Cardiac muscle cell (in vitro differentiated cells and primary cell): ENCODE results near the gene CAPN5. TPM values are rescaled to one million over a fixed set of nuclear protein-coding genes. Genes with fewer than 3 reads are reported as not detected.
A peak's percentile ranks its signal among the peaks of the same experiment; 100 is the strongest.

Experiments used
- DNase-seq, 2 donors: peaks; one replicate each; pipeline versions ENCODE4 v3.0.0 to v3.0.0-alpha.2; 2010 to 2017; ENCODE audit warnings: low read depth in 1 of 2, low spot score in 1 of 2
- H3K27ac ChIP-seq: fragments of 200-600 bp; sonication (generic); 2 replicates; pipeline ENCODE4 v1.5.1; 2016
- H3K27me3 ChIP-seq: fragments of 200-600 bp; sonication (generic); 2 replicates; pipeline ENCODE4 v1.6.0; 2016; ENCODE audit warnings: control low read depth
- H3K36me3 ChIP-seq: fragments of 200-600 bp; sonication (generic); 2 replicates; pipeline ENCODE4 v1.5.1; 2016; ENCODE audit warnings: control low read depth
- H3K4me1 ChIP-seq: fragments of 200-600 bp; sonication (generic); 2 replicates; pipeline ENCODE4 v1.8.1; 2017; ENCODE audit warnings: low read depth, mild to moderate bottlenecking, mixed run types
- H3K4me3 ChIP-seq: fragments of 200-600 bp; sonication (generic); 2 replicates; pipeline ENCODE4 v1.5.1; 2016; ENCODE audit warnings: mild to moderate bottlenecking
- H3K9me3 ChIP-seq: fragments of 200-600 bp; sonication (generic); 2 replicates; pipeline ENCODE4 v1.5.1; 2017; ENCODE audit warnings: low read depth, mild to moderate bottlenecking, control low read depth
- CTCF ChIP-seq: IDR thresholded peaks from 2 replicates; pipeline ENCODE4 v1.5.1; 2012; ENCODE audit warnings: low read depth, mild to moderate bottlenecking, low read length
- polyA plus RNA-seq: library from polyadenylated mRNA; unstranded; fragments of >200 nt; fragmentation: Nextera tagmentation; extraction: Ambion mirVana; gene quantifications from 2 replicates; pipeline ENCODE4 v1.2.1, GENCODE V29; 2016
- total RNA-seq: library from RNA; depleted of rRNA; stranded (reverse); fragments of >200 nt; gene quantifications from 2 replicates; pipeline ENCODE4 v1.2.3, GENCODE V29; 2016

Gene CAPN5
- total and polyA plus RNA-seq, 2 experiments from 2014 or later = 9.8 to 10.0 TPM

DNA sequence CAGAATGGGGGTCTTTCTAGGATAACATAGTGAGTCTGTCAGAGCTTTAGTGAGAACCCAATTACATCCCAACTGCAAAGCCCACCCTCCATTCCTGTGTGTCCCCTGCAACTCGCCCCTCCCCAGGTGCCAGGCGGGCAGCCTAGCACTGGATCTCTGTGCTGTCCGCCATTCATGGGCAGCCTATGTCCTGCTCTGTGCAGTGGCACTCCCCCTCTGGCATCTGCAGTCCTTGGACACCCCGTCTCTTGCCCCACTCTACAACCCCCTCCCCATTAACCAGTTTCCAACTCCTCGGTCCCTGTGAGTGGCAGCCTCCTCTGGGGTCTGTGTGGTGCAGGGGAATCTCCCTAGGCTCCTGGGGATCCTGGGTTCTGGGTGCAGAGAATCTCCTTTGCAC lies 98.3 kb downstream of the CAPN5 start:
- Histone ChIP-seq H3K4me1 (no peaks in the 10 kb centered on the region), H3K36me3 (no peaks in the 10 kb centered on the region), H3K9me3 (no peaks in the 10 kb centered on the region), H3K27ac (no peak overlapping the region), H3K4me3 (no peak overlapping the region), H3K27me3 (no peaks in the 10 kb centered on the region)
- TF ChIP-seq CTCF = no peak
- no peak for DNase-seq

GRCh38 chr11:77166021-77166420 lies 99.2 kb downstream of the CAPN5 start:
- H3K36me3 ChIP-seq = no peaks in the 10 kb centered on the region
- no peaks in the 10 kb centered on the region for H3K9me3 ChIP-seq
- no peak for DNase-seq
- no peak overlapping the region for H3K4me3 ChIP-seq
- no peak overlapping the region for H3K27ac ChIP-seq
- no peaks in the 10 kb centered on the region for H3K4me1 ChIP-seq
- TF ChIP-seq CTCF = no peak
- H3K27me3 ChIP-seq = no peaks in the 10 kb centered on the region

DNA sequence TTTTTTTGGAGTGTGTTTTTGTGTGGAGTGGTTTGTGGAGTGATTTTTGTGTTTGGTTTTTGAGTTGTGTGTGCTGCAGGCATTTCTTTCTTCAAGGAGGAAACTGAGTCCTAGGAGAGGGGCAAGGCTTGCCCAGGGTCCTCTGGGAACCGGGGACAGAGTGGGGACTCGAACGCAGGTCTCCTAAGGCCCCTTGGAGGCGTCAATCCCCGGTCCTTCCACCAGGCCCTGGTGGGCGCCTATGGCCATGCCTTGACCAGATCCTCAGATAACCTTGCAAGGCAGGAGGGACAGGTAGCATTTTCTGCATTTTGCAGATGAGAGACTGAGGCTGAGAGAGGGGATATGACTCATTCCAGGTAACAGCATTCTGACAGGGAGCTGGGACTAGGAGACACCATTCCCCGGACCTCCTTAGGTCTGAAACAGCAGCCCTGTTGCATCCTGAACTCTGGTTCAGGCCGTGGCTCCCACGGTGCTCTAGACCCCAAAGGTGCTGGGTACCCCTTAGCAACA lies 100.4 kb downstream of the CAPN5 start:
- DNase-seq = no peak
- H3K4me1 ChIP-seq = peaks cover 2% of the 10 kb centered on the region
- no peak overlapping the region for H3K27ac ChIP-seq
- H3K27me3 ChIP-seq = no peaks in the 10 kb centered on the region
- no peaks in the 10 kb centered on the region for H3K9me3 ChIP-seq
- no peaks in the 10 kb centered on the region for H3K36me3 ChIP-seq
- no peak overlapping the region for H3K4me3 ChIP-seq
- TF ChIP-seq CTCF = no peak

- no peak overlapping the region for H3K4me3 ChIP-seq
- H3K27me3 ChIP-seq = no peaks in the 10 kb centered on the region
- H3K36me3 ChIP-seq = no peaks in the 10 kb centered on the region
- no peak for TF ChIP-seq CTCF
- no peaks in the 10 kb centered on the region for H3K9me3 ChIP-seq
- H3K27ac ChIP-seq = no peak overlapping the region
- DNase-seq = no peak
- H3K4me1 ChIP-seq = peaks cover 3% of the 10 kb centered on the region
Observed at GRCh38 chr11:77167791-77168190, 101.0 kb downstream of the CAPN5 start.

GRCh38 chr11:77170107-77170506 lies 103.3 kb downstream of the CAPN5 start:
- H3K27ac ChIP-seq = no peak overlapping the region
- peak in 1 of 2 donors; percentile 23 for DNase-seq
- H3K4me3 ChIP-seq = no peak overlapping the region
- no peaks in the 10 kb centered on the region for H3K36me3 ChIP-seq
- H3K27me3 ChIP-seq = no peaks in the 10 kb centered on the region
- TF ChIP-seq CTCF = no peak
- peaks cover 3% of the 10 kb centered on the region for H3K4me1 ChIP-seq
- H3K9me3 ChIP-seq = no peaks in the 10 kb centered on the region

DNA sequence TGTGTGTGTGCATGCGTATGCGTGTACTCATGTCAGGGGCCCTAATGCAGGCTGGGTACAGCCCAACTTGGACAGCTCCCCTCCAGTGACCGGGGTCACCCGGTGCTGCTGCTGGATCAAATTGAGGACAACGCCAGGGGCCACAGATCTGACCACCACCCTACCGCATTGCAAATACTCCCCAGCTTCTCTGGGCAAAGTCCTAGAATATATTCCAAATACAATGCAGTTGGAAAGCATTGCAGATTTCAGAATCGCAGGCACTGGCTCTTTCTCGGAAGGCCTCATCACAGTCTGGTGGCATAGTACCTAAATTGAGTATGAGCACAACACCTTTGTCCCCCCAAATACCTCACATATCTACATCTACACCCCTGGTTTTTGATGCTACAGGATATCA lies 104.5 kb downstream of the CAPN5 start:
- DNase-seq = no peak
- peaks cover 7% of the 10 kb centered on the region for H3K4me1 ChIP-seq
- no peak overlapping the region for H3K27ac ChIP-seq
- H3K36me3 ChIP-seq = no peaks in the 10 kb centered on the region
- H3K4me3 ChIP-seq = no peak overlapping the region
- H3K9me3 ChIP-seq = no peaks in the 10 kb centered on the region
- H3K27me3 ChIP-seq = no peaks in the 10 kb centered on the region
- no peak for TF ChIP-seq CTCF
